Measurements from ENCODE around the gene PHF20.

GRCh38 chr20:35908007-35908406, 136.2 kb downstream of the PHF20 start:
- TF ChIP-seq CTCF (IDR thresholded peaks at IDR 0.05), result no peak
- TF ChIP-seq FOXP1 (CRISPR knock-in tag; IDR thresholded peaks at IDR 0.05; ENCODE audit: borderline replicate concordance), result no peak
